Superior temporal gyrus (tissue), 1 donor: Measurements from ENCODE around the gene RIMKLA.
A peak's percentile ranks its signal among the peaks of the same experiment; 100 is the strongest.

Experiments
- DNase-seq: peaks from one replicate; pipeline ENCODE4 v3.0.0-alpha.2; 2016; ENCODE audit errors: extremely low spot score

Gene RIMKLA

DNA sequence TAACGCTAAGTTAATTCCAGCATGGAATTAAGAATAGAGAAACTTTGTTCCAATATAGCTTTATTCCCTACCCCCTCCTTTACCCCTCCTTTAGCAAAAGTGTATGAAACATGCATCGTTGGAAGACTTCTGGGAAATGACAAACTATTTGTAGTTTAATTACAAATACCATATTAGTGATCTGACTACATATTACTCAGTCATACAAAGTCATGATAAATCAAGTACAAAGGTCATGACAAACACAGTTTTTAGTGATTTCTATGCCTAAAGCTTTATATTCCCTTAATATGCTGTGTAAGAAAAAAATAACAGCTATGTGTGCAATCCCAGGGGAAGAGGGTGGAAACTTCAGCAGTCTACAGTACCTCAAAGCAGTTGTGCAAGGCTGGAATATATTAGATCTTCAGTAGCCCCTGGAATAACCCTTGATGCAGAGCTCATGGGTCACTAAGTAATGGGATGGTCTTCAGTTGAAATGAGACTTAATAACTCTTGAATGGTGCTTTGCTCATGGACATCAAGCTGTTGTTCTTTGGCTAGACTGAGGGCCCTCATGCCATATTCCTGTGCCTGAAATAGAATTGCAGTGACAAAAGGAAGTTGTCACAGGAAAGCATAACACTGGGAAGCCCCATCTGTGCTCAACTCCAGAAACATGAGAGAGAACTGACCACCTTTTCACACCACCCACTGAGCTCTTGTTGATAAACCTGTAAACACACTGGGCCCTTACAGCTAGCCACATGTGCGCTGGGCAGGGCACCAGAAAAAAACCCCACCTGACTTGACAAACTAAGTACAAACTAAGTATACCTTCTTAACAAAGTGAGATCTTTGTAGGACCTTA, 49.9 kb downstream of the RIMKLA start:
- no peak for DNase-seq

DNA sequence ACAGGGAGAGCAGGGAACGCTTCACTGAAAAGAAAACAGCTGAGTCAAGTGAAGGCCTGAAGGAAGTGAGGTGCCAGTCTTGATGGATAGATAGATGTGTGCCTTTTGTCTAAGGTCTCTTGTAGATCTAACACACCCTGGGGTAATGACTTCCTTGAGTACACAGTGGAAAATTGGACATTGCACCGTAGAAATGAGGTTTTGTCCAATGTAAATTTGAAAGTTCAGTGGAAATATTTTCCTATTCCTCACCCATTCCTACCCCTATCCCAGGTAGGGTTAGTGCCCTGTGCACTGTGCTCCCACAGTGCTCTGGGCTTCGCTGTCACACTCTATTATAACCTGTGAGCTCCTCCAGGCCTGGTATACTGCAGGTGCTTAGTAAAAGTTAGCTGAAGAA, 50.9 kb downstream of the RIMKLA start:
- no peak for DNase-seq

DNA sequence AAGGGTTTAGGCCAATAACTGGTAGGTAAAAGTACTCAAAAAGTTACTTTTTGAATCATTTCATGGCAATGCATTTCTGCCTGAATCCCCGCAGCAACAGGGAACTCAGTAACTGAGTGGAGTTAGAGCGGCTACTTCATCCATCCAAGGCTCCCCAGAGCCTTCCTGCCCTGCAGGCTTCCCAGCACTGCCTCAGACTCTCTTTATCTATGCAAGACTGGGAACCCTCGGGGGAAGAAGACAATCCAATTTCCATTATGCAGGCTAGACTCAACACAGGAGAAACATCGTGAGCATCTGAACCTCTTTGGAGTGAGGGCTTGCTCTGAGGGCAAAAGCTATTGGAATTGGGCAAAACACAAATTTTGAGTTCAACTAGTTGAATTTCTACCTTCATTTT, 52.1 kb downstream of the RIMKLA start:
- no peak for DNase-seq

DNA sequence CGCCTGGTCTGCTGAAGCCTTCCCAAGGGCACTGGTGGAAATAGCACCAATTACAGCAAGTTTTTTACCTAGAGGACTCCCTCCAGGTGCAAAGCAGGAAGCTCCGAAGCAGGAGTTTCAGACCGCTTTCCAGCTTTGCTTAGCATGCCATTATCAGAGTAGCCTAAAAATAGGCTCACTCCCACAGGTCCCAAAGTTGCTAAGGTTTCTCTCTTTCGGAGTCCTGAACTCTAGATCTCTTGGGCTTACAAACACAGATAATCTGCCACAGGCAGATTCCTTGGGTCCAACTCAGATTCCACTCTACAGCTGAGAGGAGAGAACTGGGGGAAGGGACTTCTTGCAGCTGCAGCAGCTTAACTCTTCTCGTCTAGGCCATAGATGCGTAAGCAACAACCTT, 52.8 kb downstream of the RIMKLA start:
- no peak for DNase-seq

DNA sequence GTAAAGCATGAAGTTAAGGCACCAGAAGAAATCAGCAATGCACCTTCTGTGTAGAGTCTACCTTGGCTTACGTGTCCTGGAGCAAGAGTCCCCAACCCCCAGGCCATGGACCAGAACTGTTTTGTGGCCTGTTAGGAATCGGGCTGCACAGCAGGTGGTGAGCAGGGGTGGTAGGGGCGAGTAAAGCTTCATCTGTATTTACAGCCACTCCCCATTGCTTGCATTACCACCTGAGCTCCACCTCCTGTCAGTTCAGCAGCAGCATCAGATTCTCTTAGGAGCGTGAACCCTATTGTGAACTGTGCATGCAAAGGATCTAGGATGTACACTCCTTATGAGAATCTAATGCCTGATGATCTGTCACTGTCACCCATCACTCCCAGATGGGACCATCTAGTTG, 53.7 kb downstream of the RIMKLA start:
- DNase-seq = no peak

DNA sequence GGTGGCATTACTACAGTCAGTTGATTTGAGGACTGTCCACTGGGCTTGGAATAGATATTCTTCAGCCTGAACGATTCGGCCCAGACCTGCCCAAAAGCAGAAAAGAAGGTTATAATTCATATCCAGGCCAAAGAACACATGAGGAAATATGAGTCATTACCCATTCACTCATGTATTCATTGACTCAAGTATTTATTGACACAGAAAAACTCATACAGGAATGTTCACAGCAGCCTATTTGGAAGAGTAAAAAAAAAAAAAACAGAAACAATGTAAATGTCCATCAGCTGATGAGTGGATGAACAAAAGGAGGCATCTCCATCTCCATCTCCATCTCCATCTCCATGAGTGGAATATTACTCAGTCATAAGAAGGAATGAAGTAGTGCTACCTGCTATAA, 59.3 kb downstream of the RIMKLA start:
- DNase-seq = no peak

DNA sequence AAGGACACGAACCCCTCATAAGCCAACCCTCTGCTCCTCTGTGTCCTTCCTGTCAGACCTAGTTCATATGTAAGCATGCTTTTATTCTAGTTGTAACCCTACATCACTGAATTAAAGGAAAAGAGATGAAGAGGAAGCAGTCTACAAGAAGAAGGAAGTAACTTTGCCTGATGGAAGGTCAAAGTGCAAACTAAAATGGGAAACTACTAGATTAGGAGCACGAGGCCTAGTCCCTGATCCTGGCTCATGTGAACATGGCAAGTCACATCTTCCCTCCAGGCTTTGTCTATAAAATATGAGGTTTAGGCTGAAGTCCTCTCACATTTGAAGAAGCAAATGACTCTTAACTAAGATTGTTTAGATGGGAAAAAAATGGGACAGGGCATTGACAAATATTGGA, 62.1 kb downstream of the RIMKLA start:
- DNase-seq = no peak

DNA sequence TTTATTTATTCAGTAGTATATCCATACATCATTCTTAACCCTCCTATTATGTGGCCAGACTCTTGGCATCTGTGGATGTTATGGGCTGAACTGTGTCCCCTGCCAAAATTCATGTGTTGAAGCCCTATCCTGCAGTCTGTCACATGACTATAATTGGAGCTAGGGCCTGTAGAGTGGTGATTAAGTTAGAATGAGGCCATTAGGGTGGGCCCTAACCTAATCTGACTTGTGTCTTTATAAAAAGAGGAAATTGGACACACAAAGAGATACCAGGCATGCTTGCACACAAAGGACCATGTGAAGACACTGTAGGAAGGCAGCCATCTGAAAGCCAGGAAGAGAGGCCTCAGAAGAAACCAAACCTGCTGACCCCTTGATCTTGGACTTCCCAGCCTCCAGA, 68.7 kb downstream of the RIMKLA start:
- DNase-seq = no peak

DNA sequence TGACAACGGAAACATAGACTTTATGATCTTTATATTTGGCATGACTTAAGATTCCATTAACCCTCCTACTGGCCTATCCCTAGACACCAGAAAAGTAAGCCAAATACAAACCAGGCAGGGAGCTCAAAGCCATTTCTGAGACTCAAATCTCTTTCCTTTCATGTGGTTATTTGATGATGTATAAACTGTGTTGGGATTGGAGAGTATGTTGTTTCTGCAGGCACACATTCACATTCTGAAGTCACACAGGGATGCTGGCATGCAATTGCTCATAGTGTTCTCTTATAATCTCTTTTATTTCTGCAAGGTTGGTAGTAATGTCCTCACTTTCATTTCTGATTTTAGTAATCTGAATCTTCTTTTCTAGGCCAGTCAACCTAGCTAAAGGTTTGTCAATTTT, 69.5 kb downstream of the RIMKLA start:
- no peak for DNase-seq

DNA sequence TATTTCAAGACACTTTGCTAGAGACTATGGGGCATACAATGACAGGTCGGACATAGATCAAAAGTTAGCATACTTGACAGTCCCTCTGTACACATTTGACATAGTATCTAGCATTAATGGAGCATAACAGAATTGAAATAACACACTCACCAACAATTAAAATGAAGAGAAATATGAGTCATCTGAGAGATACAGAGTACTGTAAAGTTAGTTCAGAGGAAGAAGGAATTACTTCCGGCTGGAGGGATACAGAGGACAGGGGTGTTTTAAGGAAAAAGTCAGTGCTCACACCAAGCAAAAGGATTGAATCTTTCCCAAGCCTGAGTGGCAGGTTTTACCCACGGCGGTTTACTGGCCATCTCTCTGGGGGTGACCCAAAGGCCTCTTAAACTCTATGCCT, 72.8 kb downstream of the RIMKLA start:
- no peak for DNase-seq

DNA sequence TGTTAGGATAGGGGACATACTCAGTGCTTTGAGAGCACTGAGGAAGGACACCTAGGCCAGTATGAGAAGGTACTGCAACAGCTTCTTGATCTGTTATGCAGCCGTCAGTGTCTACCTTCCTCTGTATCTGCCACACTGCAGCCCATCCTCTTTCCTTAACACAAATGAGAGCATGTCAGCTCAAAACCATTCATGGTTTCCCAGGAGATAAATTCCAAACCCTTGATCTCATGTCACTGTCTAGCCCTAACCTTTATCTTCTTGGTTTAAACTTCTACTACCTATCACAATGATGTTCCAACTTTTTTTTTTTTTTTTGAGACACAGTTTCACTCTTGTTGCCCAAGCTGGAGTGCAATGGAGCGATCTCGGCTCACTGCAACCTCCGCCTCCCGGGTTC, 73.8 kb downstream of the RIMKLA start:
- no peak for DNase-seq

DNA sequence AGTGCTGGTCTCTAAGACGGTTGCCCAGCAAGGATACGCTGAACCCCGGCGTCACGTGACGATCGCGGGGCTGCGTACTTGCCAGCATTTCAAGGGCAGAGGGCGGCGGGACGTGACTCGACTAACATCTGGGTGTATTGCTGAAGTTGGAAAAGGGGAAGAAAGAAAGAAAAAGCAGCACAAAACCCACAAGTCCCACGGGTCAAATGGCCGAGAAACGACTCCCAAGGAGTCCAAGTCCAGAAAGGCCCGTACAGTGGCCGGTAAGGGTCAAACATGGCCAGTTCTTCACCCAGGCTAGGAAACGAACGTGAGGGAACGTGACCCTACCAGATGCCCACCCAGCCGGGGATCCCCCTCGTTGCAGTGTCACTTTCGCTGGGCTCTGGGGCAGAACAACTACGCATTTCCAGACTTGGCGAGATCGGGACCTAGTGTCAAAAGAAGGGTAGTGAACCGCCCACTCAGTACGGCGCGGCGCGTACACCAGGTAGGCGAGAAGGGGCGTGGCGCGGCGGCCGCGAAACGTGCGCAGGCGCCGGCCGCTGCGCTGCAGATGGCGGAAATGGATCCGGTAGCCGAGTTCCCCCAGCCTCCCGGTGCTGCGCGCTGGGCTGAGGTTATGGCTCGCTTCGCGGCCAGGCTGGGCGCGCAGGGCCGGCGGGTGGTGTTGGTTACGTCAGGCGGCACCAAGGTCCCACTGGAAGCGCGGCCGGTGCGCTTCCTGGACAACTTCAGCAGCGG, 75.6 kb downstream of the RIMKLA start, which contains the start of the genes PPCS and ZMYND12:
TSS of gene PPCS (plus strand) at position 534 of the 744 bp plus-strand sequence. CDS start at position 557, 23 bp downstream.
TSS of gene ZMYND12 (minus strand) at position 13 of the 744 bp plus-strand sequence. CDS start 25 bp downstream, outside the sequence.
- peak; percentile 91 for DNase-seq

DNA sequence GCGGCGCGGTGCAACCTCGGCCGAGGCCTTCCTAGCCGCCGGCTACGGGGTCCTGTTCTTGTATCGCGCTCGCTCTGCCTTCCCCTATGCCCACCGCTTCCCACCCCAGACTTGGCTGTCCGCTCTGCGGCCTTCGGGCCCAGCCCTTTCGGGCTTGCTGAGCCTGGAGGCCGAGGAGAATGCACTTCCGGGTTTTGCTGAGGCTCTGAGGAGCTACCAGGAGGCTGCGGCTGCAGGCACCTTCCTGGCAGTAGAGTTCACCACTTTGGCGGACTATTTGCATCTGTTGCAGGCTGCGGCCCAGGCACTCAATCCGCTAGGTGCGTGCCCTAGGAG, 76.1 kb downstream of the RIMKLA start:
- DNase-seq = peak; percentile 52

DNA sequence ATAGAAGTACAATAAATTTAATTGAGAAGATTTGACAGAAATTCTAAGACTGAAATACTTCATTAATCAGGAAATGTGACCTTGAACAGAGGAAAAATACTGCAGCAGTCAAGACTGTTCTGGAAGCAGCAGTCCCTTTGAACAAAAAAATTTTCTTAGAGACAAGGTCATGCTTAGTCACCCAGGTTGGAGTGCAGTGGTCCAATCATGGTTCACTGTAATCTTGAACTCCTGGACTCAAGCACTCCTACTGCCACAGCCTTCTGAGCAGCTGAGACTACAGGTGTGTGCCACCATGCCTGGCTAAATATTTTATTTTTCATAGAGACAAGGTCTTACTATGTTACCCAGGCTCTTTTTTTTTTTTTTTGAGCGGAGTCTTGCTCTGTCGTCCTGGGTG, 80.6 kb downstream of the RIMKLA start:
- no peak for DNase-seq

DNA sequence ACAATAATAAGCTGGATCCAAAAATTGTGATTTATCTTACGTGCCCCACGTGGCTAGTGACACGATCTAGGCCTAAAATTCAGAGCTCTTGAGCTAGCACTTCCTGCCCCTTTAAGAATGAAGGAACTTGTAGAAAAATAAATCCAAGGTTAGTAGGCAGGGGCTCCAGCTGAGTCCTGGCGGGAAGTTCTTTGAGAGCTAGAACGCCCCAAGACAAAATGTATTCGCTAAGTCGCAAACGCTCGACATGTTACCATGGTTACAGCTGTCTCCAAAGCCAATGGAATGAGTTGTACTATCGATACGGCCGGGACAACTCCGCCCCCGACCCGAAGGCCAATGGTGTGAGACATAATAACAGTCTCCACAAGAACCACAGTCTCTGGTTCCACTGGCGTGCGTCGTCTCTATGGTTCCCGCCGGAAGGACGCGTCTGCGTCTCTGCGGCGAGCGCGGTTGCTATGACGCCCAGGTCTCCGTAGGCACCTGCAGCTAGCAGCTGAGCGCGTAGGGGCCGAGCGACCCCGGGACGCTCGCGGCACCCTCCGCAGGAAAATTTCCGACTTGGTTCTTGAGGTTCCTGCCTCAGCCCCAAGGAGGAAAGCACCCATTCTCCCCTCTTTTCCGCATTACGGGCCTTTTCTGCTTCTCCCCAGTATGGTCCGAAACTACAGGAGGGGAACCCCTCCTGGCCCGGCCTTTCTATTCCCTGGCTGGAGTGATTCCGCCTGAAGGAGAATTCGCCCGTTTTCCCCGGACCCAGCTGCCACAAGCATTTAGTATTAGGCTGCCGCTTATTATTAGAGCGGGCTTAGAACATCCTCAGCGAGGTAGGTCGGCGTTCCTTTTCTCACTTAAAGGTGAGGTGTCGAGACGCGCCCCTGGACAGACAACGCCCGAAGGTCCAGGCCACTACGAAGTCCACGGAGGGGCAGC, 82.5 kb downstream of the RIMKLA start, which contains the start of gene CCDC30:
TSS of gene CCDC30 (plus strand) at position 459 of the 936 bp plus-strand sequence. CDS start 17,266 bp downstream, outside the sequence.
- DNase-seq = peak; percentile 97

DNA sequence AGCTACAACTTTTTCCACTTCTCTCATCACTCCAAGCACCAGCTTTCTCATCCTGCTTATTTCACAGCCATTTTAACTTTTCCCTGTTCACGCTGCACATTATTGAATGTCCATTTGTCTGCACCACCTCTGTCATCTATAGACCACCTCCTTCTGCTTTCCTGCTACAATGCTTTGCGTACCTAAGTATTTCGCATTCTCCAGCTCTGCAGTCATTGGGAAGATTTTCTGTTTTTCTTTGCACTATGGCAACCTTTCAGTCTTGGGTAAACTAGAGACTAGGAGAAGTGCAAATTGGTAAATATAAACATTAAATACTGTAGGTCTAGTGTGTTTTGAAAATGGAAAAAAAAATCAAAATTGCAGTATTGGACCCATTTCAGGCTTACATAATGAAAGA, 83.3 kb downstream of the RIMKLA start:
- peak; percentile 16 for DNase-seq

DNA sequence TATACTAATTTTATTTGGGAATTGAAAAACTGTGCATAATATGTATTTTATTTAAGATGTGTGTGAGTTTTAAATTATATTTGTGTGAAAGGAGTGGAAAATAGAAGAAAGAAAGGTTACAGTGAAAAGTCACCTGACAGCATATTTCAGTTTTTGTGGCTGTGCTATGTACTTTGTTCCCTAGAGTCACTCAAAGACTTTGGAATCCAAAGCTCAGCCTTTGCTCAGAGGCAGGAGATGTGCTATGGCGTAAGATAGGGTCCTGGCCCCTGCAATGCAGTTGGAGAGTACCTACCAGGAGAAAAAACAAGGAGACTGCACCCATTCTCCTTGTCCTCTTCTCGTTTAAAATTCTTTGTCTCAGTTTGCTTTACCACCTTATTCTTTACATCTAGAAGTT, 85.4 kb downstream of the RIMKLA start:
- DNase-seq = no peak

DNA sequence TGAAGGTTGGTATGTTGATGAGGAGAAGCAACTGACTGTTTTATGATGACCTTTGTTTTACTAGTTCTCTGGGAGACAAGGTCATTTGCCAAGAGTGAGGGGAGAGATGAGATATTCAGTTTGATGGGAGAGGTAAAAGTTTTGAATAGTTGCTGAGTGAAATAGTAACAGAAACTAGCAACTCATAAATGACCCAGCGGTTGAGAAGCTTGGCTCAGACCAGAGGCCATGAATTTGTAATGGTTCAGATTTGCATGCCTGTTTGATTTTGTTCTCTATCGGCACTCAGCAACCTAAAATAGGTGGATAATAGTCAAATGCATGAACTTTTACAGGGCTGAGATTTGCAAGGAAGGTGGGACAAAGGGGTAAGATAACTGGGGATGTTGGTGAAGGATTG, 89.1 kb downstream of the RIMKLA start:
- DNase-seq = no peak
